RWPE1 (cell line): ENCODE data around the gene KNCN.

Experiments used
- CTCF ChIA-PET: fragments of 350-600 bp; sonication (Branson Sonifier 250); formaldehyde crosslinking; extraction: SDS; loops from one replicate; lab custom pipeline; 2021; lab: Yijun Ruan, JAX
- POLR2A ChIA-PET: fragments of 400-600 bp; formaldehyde crosslinking; extraction: SDS; loops from one replicate; lab custom pipeline; 2020; ENCODE audit warnings: antibody characterized with exemption; ENCODE audit not compliant: low non-redundant PET; lab: Yijun Ruan, JAX
- DNase-seq: peaks from one replicate; pipeline ENCODE4 v3.0.0; 2012; ENCODE audit warnings: low spot score
- H3K27ac ChIP-seq: fragments of 450-650 bp; 2 replicates; pipeline ENCODE4 v1.5.1; 2017
- CTCF ChIP-seq: fragments of 450-650 bp; conservative IDR thresholded peaks from 2 replicates; pipeline ENCODE4 v1.5.1; 2017; ENCODE audit warnings: low read depth, mild to moderate bottlenecking

Gene KNCN

GRCh38 chr1:46581681-46582455 is 30.4 kb upstream of the KNCN start:
- DNase-seq = no peak

GRCh38 chr1:46580140-46580903 is 28.9 kb upstream of the KNCN start:
- CTCF ChIA-PET = no interaction called here

More at GRCh38 chr1:46581681-46582455, 30.4 kb upstream of the KNCN start:
- ChIA-PET CTCF (interaction anchor here (0.7 kb wide), 1 partner anchor 673 kb away, joined by 5 read pairs; no protein-coding TSS in a partner anchor), POLR2A (interaction anchor here (0.6 kb wide), 1 partner anchor 14 kb away, joined by 3 read pairs; no protein-coding TSS in a partner anchor)
- no peak for TF ChIP-seq CTCF
- no peak overlapping the region for H3K27ac ChIP-seq

GRCh38 chr1:46577671-46578070 is 26.2 kb upstream of the KNCN start:
- TF ChIP-seq CTCF = no peak
- no peak for DNase-seq
- H3K27ac ChIP-seq = no peak overlapping the region
- POLR2A ChIA-PET = no interaction called here
- CTCF ChIA-PET = no interaction called here

More at GRCh38 chr1:46580140-46580903, 28.9 kb upstream of the KNCN start:
- TF ChIP-seq CTCF = no peak
- H3K27ac ChIP-seq = no peak overlapping the region
- POLR2A ChIA-PET = no interaction called here
- no peak for DNase-seq

- TF ChIP-seq CTCF = no peak
- H3K27ac ChIP-seq = no peak overlapping the region
- CTCF ChIA-PET = interaction anchor here (0.6 kb wide), 1 partner anchor 1283 kb away, joined by 3 read pairs; no protein-coding TSS in a partner anchor
- POLR2A ChIA-PET = no interaction called here
- no peak for DNase-seq
Observed at GRCh38 chr1:46576596-46576995, 25.1 kb upstream of the KNCN start.

- DNase-seq = no peak
- CTCF ChIA-PET = no interaction called here
- H3K27ac ChIP-seq = no peak overlapping the region
- no peak for TF ChIP-seq CTCF
- POLR2A ChIA-PET = interaction anchor here (0.6 kb wide), 1 partner anchor 101 kb away, joined by 3 read pairs; no protein-coding TSS in a partner anchor
Observed at GRCh38 chr1:46575778-46576177, 24.3 kb upstream of the KNCN start.

GRCh38 chr1:46575300-46575699 is 23.9 kb upstream of the KNCN start:
- DNase-seq = no peak
- ChIA-PET POLR2A (interaction anchor here (0.6 kb wide), 1 partner anchor 102 kb away, joined by 3 read pairs; no protein-coding TSS in a partner anchor), CTCF (no interaction called here)
- no peak for TF ChIP-seq CTCF
- H3K27ac ChIP-seq = no peak overlapping the region
